Bronchial epithelial cell (primary cell): ENCODE data around the gene SULF2. TPM values are rescaled to one million over a fixed set of nuclear protein-coding genes. Genes with fewer than 3 reads are reported as not detected.
A peak's percentile ranks its signal among the peaks of the same experiment; 100 is the strongest.

Source experiments
- DNase-seq: peaks from one replicate; pipeline ENCODE4 v3.0.0-alpha.2; 2010; ENCODE audit warnings: low read depth
- FAIRE-seq: peaks from 2 replicates; lab custom pipeline; 2011; peaks lifted over from hg19 to GRCh38; lab: Jason Lieb, UNC
- H3K27me3 ChIP-seq: 2 replicates; pipeline ENCODE4 v1.5.1; 2011; ENCODE audit warnings: low read length; ENCODE audit not compliant: control insufficient read depth, insufficient read depth
- H3K36me3 ChIP-seq: 2 replicates; pipeline ENCODE4 v1.5.1; 2011; ENCODE audit warnings: low read length; ENCODE audit not compliant: control insufficient read depth, insufficient read depth
- H3K4me3 ChIP-seq: 2 replicates; pipeline ENCODE4 v1.5.1; 2011; ENCODE audit warnings: mild to moderate bottlenecking, low read depth, low read length, control low read depth
- CTCF ChIP-seq: IDR thresholded peaks from 2 replicates; pipeline ENCODE4 v1.5.1; 2011; ENCODE audit warnings: mild to moderate bottlenecking, moderate library complexity, low read length, control low read depth, inconsistent platforms; ENCODE audit not compliant: insufficient read depth, severe bottlenecking
- total RNA-seq: library from RNA; depleted of rRNA; stranded (reverse); fragments of >200 nt; gene quantifications from 2 replicates; pipeline ENCODE4 v1.2.1, GENCODE V29; 2014

The SULF2 gene
- total RNA-seq, 1 donor from 2014 or later, result 31.6 TPM

GRCh38 chr20:47751449-47751848 lies 33.8 kb downstream of the SULF2 start:
- FAIRE-seq, result no peak
- TF ChIP-seq CTCF, result no peak
- peaks cover 6% of the 10 kb centered on the region for H3K36me3 ChIP-seq

GRCh38 chr20:47749339-47749738 lies 35.9 kb downstream of the SULF2 start:
- Histone ChIP-seq H3K27me3 (no peaks in the 10 kb centered on the region), H3K36me3 (peaks cover 4% of the 10 kb centered on the region), H3K4me3 (no peak overlapping the region)
- peak; percentile 23 for DNase-seq
- FAIRE-seq, result no peak
- TF ChIP-seq CTCF, result no peak

More at GRCh38 chr20:47751449-47751848, 33.8 kb downstream of the SULF2 start:
- H3K27me3 ChIP-seq, result no peaks in the 10 kb centered on the region
- no peak overlapping the region for H3K4me3 ChIP-seq
- DNase-seq, result no peak

- no peaks in the 10 kb centered on the region for H3K27me3 ChIP-seq
- no peak for FAIRE-seq
- no peak for TF ChIP-seq CTCF
- H3K36me3 ChIP-seq, result peaks cover 4% of the 10 kb centered on the region
- H3K4me3 ChIP-seq, result no peak overlapping the region
- DNase-seq, result no peak
Observed at GRCh38 chr20:47748823-47749222, 36.5 kb downstream of the SULF2 start.

GRCh38 chr20:47748069-47748468 lies 37.2 kb downstream of the SULF2 start:
- no peak for FAIRE-seq
- H3K4me3 ChIP-seq, result no peak overlapping the region
- no peak for DNase-seq
- H3K36me3 ChIP-seq, result peaks cover 4% of the 10 kb centered on the region
- no peak for TF ChIP-seq CTCF
- H3K27me3 ChIP-seq, result no peaks in the 10 kb centered on the region

GRCh38 chr20:47747669-47748031 lies 37.6 kb downstream of the SULF2 start:
- no peak for TF ChIP-seq CTCF
- H3K36me3 ChIP-seq, result peaks cover 3% of the 10 kb centered on the region
- no peak for FAIRE-seq
- H3K27me3 ChIP-seq, result no peaks in the 10 kb centered on the region
- DNase-seq, result no peak
- no peak overlapping the region for H3K4me3 ChIP-seq

- FAIRE-seq, result no peak
- Histone ChIP-seq H3K4me3 (no peak overlapping the region), H3K36me3 (peaks cover 1% of the 10 kb centered on the region), H3K27me3 (no peaks in the 10 kb centered on the region)
- no peak for TF ChIP-seq CTCF
- no peak for DNase-seq
Observed at GRCh38 chr20:47744803-47745202, 40.5 kb downstream of the SULF2 start.
